ENCODE measurements around the gene PDSS2.

DNA sequence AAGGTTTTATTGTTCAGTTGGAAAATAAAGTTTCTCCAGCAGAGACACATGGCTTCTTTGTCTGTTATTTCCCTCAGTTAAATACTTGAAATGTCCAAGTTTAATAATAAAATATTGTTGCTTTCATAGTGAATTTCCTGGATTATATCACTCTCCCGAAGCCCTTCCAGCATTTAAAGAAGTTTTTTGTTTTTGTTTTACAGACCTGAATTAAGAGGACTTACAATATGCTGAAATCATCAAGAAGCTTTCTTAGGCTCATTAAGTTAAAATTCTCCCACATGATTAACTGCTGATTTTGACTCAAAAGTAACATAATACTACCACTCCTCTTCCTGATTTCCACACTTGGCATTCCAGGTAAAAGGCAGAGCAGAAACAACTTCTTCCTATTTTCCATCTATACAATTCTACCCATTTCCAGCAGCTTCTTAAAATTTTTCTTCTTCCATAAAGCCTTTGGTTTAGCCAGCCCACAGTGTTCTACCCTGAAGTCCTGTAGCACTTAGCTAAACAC, 35.8 kb downstream of the PDSS2 start:
- TF ChIP-seq POLR2A (IDR thresholded peaks at IDR 0.05; ENCODE audit: low read depth, low read length) (no peak), POLR2AphosphoS5 (IDR thresholded peaks at IDR 0.05; ENCODE audit: low read depth, low read length) (no peak), SPI1 (IDR thresholded peaks at IDR 0.05; ENCODE audit: low read depth, low read length) (no peak), TAF1 (IDR thresholded peaks at IDR 0.05; ENCODE audit: low read depth, low read length) (no peak), POU2F2 (IDR thresholded peaks at IDR 0.05; ENCODE audit: low read depth, low read length) (no peak)

Measured in GM12891 (cell line).